KBM-7 (cell line): ENCODE measurements around the gene STXBP6.
"Not testable (repeated sequence)": the region's sequence is repeated elsewhere in the genome, so short reads cannot be mapped to it uniquely, and the experiment has no call there.

Experiments used
- DNase-seq: peaks from one replicate; pipeline ENCODE4 v3.0.0-alpha.2; 2015
- in situ Hi-C: fragments of 300-500 bp; cut with MboI; formaldehyde crosslinking; loops from 2 replicates; pipeline ENCODE4 v1.14.3; 2020; ENCODE audit warnings: low sequenced_read_pairs, low pct_unique_long_range_greater_than_20kb, mixed read lengths

STXBP6 gene

DNA sequence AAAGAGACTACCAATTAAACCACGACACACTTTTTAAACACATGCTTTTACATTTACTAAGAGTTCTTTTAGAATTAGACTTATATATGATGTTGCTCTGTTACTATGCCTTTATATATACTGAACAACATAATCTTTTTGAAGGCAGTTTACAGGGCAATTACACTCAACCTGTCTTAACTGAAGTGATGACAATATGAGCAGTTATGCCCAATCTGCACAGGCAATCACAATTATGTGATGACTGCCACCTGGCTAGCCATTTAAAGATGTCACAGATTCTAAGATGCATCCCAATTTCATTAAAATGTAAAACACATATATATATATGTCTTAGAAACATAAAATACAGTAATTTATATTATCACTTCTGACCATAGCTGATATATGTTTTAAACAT lies 112.6 kb downstream of the STXBP6 start:
- in situ Hi-C loops: no loop called here
- DNase-seq: no peak

DNA sequence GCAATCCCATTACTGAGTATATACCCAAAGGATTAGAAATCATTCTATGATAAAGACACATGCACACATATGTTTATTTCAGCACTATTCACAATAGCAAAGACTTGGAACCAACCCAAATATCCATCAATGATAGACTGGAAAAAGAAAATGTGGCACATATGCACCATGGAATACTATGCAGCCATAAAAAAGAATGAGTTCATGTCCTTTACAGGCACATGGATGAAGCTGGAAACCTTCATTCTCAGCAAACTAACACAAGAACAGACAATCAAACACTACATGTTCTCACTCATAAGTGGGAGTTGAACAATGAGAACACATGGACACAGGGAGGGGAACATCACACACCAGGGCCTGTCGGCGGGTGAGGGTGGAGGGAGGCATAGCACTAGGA lies 113.2 kb downstream of the STXBP6 start:
- in situ Hi-C loops, DNase-seq: not testable (repeated sequence)

DNA sequence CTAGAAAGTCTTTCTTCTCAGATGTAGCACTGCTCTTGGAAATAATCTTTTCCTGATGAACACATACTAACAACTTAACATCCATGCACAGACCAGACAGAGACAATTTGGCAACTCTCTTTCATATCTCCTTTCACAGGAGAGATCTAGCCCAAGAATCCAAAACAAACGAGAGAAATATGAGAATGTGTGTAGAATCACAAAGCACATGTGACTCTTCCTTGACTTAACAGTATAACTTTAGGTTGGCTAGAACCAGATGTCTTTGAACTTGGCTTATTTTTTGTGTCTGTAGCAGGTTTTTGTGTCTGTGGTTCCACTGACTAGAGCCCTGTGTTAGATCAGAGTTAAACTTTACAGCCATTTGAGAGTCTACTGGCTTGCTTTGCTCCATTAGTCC lies 114.2 kb downstream of the STXBP6 start:
- DNase-seq: no peak
- in situ Hi-C loops: no loop called here

DNA sequence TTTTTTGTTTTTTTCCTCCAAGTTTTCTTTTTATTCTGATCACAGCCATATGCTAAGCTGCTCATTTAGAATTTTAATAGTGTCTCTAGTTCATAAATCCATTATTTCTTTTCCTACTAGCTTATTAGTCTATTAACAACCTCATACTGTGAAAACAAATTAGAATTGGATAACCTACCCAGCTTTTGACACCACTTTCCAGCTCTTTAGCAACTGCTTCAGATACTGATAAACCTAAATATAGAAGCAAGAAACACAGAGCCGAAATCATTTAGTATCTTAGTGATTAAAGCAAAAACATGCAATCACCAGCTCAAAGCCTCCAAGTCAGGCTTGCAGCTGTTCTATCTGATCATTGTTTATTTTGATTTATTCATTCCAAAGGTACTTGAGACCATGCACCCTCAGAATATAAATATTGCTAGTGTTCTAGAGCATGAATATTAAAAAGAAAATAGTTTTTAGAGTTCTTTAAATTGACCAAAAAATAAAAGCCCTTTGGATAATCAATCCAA lies 121.5 kb downstream of the STXBP6 start:
- in situ Hi-C loops: no loop called here
- DNase-seq: no peak

DNA sequence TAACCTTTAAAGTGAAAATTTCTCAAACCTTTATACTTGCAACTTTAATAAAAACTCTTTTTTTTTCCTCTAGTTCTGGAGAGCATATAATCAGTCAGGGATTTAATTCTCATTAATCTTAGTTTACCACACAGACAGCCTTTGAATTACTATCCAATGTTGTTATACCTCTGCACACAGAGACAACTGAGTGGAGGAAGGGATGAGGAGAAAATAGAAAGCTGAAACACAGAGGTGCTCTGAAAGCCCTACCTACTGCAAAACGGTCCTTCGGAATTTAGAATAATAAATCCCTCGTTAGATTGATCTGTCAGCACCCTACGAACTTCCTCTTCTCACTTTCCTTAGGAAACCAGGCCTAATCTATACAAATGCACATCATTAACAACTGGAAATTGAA lies 122.1 kb downstream of the STXBP6 start:
- in situ Hi-C loops: no loop called here
- DNase-seq: no peak

DNA sequence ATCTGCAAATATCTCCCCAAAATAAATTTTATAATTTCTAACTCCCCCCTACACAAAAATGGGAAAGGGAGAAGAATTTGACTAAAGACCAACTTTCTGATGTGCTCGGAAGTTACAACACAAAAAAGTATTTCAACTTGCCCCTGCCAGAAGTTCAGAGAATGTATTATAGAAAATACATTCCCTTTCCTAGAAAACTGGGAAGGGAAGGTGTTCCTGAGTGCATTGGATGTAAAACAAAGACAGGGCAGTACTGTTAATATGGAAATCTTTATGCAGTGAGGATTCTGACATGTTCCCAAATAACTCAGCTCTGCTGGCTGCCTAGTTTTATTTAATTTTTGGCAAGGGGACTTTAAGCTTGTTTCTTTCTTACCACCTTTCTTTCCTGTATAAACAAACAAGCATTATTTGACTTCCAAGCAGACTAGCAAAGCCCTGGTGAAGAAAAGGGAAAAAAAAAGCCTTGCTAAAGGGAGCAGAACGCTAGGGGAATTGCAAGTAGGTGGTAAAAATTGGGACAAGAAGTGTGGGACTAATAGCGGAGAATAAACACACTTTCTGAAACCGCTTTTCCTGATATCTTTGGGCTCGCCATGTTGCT lies 124.1 kb downstream of the STXBP6 start:
- in situ Hi-C loops: no loop called here
- no peak for DNase-seq

DNA sequence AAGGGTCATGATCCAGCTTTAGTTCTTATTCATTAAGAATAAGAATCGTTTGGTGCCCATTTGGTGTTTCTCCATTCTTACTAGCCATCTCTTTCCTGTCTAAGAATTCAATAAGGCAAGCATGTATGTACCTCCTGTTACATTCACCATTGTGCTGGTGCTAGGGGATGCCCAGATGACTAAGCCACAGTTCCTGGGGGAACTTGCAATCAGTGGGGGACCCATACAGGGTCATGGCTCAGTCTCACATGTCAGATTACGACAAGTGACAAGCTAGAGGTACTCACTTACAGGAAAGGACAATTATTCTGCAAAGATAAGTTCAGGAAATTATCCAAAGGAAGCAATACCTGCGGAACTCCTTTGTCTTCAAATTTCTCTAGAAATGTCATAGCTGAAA lies 125.4 kb downstream of the STXBP6 start:
- in situ Hi-C loops: no loop called here
- no peak for DNase-seq

DNA sequence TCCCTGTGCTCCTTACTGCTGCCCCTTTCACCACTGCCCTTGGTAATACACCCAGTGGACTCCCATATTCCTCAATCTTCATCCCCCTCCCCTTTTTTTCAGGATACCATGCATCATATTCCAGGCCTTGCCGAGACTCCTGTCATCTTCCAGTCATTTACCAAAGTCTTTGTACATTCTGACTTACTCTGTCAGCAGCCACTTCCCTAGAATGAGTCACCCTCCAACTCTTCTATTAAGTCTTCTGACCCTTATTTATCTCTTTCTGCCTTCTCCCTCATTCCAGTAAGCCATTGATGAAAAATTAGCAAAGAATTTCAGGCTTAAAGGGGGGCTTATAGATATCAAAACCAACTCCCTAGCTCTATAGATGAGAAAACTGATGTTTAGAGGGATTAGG lies 128.0 kb downstream of the STXBP6 start:
- no peak for DNase-seq
- in situ Hi-C loops: no loop called here

DNA sequence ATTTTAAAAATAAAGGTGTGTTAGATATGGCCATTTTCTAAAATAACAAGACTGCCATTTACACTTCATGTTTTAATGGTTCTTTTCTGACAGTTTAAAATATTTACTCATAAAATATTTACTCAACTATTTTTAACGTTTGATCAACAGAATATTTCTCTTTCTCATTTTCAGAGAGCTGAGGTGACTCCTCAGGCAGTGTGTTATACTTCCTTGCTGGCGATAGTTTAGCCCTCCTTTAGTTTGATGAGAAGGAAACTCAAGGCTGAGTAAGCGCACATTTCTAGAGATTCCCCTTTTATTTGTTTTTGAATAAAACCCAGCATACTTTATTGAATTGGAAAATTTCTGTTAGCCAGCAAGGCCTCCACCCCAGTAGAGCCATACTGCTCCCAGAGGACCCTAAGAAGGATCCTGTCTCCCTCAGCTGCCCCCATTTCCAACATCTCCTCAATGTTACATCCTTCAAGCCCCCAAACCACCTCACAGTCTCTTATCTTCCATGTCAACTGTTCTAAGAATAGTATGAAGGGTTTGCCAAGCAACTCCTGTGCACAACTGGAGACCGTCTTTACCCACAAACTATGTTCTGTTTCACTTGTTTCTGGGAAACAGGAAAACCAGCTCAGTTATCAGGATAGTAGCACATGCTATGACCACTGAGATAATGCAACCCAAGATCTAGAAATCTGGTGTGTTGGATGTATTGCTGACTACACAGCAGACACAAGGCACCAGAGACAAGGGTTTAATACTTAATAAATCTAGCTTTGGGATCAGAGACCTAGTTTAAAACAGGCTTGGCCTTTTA lies 129.5 kb downstream of the STXBP6 start:
- in situ Hi-C loops: no loop called here
- no peak for DNase-seq

DNA sequence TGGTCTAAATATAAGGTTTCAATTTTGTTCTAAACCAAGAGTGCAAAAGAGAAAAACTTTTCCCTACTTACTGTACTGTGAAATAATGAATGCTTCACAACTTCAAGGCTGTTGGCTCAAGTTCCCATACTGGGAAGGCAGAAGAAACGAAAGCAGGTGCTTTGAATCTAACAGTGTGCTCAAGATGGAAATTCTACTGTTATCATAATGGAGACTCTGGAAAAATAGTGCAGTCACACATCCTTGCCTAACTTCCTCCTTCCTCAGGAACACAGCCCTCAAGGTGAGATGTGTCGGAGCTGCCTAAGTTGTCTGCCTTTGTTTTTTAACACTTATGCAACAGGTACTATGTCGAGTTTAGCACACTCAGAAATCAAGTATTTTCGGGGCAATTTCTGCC lies 131.1 kb downstream of the STXBP6 start:
- no peak for DNase-seq
- in situ Hi-C loops: no loop called here

DNA sequence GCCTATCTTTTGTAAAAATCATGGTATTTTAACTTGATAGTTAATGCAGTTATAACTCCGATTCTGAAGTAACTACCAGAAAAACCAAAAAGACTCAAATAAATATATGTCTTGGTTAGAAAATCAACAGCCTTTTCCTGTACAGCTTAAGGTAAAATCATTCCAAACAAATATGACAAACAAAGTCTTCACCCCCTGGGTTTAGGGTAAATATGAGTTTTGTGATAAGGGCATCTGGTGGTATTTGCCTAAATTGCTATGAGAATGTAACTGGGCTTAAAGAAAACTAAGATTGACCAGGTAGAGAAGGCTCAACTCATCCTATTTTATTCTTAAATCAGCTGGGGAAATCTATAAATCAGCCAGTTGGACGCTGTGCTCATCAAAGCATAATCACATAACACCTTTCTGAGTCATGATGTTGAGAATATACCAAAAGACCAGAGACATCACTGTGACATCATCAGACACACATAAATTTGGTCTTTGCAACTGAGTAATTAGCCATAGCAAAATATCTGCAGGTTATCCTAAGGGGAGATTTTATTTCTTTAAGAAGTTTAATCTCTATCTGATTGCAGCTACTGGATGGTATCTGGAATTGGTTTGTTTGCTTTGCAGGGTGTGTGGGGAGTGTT lies 133.9 kb downstream of the STXBP6 start:
- in situ Hi-C loops: no loop called here
- DNase-seq: no peak

DNA sequence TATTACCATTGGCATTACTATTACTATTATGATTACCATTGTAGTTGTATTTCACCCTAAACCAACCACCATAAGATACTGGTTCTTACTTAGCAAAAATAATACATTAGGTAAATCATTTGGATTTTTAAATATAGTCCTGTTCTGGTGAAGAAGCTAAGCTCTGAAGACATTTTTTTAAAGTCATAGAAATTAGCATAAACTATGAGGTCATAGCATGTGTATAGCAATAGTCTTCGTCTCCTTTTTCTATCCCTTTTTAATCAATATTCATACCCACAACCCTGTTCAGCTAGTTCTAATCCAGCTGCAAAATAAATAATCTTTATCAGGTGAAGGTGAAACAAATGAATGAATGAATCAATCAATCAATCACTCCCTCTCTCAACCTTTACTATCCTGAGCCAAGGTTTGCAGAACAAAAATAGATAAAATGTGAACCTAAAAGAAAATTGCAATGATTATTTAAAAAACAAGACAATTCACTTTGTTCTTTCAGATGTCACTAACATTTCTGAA lies 134.5 kb downstream of the STXBP6 start:
- DNase-seq: no peak
- in situ Hi-C loops: no loop called here

DNA sequence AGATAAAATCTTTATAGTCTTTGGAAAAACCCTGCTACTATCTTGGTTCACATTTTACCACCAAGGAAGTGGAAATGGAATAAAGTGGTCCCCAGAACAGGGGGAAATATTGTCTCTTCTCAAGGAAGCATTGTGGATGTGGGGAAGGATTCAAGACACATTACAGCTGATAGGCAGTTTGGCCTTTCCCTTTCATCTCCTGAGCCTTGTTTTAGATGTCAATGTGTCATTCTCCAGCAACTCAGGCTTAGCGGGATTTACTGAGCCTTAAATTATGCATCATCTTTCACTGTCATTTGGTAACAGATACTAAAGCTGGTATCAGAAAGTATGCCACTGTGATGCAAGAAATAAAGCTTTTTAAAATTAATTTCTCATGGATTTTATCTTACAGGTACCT lies 136.2 kb downstream of the STXBP6 start:
- no peak for DNase-seq
- in situ Hi-C loops: no loop called here

DNA sequence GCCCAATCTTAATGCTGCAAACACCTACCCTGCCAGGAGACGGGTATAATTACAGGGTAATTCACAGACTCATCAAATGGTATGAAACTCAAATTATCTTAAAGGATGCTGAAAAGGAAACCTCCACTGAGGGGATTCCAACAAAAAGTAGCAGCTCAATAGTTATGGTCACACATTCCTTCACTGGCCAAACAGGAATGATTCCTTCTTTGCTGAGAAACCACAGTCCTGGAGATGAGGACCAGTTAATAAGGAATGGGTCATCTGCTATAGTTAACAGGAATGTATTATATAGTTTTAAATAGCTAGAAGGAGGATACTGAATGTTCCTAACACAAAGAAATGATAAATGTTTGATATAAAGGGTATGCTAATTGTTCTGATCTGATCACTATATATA lies 136.9 kb downstream of the STXBP6 start:
- in situ Hi-C loops: no loop called here
- no peak for DNase-seq

DNA sequence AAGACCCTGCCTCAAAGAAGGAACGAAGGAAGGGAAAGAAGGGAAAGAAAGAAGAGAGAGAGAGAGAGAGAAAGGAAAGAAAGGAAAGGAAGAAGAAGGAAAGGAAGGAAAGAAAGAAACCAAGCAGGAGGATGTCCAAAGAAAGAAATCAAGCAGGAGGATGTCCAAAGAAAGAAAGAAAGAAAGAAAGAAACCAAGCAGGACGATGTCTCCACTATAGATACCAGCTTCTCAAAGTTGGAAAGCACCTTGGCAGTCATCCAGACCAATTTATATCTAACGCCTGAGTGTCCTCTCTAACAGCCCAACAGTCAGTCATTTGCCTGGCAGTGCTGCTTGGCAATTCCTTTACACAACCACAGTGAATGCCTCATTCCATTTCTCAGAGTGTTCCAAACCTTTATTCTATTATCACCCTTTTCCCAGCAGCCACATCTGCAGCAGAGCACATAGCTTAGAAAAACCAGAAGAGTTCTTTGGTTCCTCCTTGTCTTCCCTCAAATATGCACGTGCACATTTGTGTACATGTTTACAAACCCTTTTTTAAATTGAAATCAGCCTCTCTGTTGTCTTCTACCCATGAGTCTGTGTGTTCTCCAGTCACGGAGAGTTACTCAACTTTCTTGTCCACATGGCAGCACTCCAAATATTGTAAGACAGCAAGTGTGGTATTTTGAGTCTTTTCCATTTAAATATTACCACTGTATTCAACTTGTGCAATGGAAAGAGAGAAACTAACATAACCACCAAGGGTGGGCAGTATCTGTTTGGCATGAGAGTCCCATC lies 138.4 kb downstream of the STXBP6 start:
- DNase-seq: no peak
- in situ Hi-C loops: no loop called here

DNA sequence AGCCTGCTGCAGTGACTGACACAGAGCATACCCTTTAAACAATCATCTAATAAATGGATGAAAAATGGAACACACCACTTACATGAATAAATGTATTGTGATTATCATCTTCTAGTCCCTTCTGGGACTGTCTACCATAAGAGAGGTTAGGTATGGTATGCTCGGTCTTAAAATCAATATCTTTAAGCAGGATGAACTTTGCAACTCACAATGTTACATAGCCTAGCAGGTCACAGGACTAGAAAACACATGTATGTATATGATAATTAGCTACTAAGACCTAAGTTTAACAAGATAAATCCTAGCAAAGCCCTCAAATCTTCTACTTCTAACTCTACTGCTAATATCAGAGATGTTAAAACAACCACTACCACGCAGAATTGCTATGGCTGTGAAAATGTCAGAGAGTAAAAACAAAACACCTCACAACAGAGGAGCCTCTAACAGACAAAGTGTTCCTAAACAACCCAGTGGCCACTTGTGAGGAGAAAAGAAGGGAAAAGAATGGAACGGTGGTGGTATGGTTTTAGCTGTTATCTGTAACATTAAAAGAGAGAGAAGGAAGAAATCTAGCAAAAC lies 139.4 kb downstream of the STXBP6 start:
- in situ Hi-C loops: no loop called here
- DNase-seq: no peak

DNA sequence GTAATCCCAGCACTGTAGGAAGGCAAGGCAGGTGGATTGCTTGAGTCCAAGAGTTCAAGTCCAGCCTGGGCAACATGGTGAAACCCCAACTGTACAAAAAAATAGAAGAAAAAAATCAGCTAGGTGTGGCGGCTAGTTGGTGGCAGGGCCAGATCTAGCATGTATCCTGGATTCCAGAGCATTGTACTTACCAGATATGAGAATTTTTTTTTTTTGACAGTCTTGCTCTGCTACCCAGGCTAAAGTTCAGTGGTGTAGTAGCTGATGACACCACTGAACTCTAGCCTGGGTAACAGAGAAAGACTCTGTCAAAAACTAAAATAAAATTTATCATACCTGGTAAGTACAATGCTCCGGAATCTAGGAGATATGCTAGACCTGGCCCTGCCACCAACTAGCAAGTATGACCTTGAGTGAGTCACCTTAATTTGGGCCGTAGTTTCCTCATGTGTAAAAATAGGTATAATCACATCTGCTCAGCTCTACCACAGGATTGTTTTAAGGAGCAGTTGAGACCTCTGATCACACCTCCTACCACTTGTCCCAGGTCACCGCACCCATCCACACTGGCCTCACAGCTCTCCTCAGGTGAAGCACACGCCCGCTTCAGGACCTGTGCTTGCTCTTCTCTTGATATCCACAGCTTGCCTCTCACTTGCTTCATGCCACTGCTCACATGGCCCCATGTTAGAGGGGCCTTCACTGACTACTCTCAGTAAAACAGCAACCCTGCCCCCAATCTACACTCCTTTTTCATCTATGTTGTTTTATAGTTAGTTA lies 140.2 kb downstream of the STXBP6 start:
- in situ Hi-C loops: no loop called here

DNA sequence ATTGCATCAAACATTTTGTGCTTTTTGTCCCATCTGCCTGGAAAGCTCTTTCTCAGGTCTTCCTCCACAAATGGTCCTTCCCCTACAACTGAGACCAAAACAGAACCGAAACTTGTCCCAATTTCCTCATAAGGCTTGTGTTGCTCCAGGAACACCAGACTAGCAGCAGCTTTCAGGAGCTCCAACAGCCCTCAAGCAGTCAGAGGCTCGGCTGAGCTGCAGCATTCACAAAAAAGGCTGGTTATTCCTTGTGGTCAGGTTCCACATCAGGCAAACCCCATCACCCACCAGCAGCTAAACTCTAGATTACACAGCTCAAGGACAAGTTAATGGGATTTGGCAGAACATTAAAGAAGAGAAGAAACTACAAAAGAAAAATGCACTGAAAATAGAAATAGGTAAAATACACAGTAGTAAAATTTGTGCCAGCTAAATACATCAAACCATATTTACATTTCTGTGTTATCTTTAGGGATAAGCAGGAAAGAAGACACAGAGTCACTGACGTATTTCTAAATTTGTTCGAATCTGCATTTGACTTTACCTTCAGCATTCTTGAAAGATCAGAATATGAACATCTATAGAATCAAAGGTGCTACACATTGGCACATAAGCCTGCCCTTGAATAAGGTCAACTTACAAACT lies 141.2 kb downstream of the STXBP6 start:
- in situ Hi-C loops: no loop called here

More for the DNA sequence above, 140.2 kb downstream of the STXBP6 start:
- no peak for DNase-seq

More for the DNA sequence above, 141.2 kb downstream of the STXBP6 start:
- no peak for DNase-seq
